CD4-positive, alpha-beta T cell treated with Interleukin-12 subunit alpha and Interleukin-12 subunit beta, for 1 hour (primary cell): Measurements from ENCODE around the gene TTBK2.
A peak's percentile ranks its signal among the peaks of the same experiment; 100 is the strongest.

ENCODE experiments used
- DNase-seq: peaks from one replicate; pipeline ENCODE4 v3.0.0-alpha.2; 2020

The TTBK2 gene

GRCh38 chr15:42724276-42724675 is 196.3 kb downstream of the TTBK2 start:
- DNase-seq, result no peak

DNA sequence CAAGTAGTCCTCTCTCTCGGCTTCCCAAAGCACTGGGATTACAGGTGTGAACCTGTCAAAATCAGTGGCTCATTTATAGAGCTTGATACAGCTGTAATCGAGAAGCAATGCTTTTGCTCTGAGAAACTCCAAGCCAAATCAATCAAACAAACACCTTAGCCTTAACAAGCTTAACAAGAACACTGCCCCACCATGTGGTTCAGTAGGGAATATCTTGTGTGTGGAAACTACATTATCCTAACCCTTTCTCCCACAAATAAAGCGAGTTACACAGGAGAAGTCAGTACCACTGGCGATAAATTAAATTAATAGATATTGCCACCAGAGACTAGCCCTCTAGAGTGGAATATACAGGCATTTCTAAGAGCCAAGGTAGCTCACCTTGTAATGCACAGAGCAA is 197.5 kb downstream of the TTBK2 start:
- no peak for DNase-seq

GRCh38 chr15:42721916-42722315 is 198.7 kb downstream of the TTBK2 start:
- DNase-seq, result no peak

DNA sequence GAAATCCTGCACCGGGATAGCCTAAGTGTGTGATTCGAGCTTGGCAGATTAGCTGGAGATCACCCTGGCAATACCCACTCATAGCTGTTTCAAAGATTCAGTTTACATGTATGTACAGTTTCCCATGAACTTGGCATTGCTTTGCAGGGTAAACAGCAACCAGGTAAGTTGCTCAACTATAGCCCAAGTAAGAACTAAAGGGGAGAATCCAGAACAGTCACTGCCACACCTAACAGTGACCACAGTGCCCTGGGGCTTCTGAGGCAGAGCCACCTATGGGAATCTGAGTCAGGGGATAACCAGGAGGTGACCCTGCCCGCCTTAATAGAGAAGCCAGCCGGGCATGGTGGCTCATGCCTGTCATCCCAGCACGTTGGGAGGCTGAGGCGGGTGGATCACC is 199.6 kb downstream of the TTBK2 start:
- DNase-seq, result no peak

- DNase-seq, result no peak
Measured at GRCh38 chr15:42720071-42720470, 200.5 kb downstream of the TTBK2 start.

- DNase-seq, result no peak
Measured at GRCh38 chr15:42719043-42719442, 201.5 kb downstream of the TTBK2 start.

DNA sequence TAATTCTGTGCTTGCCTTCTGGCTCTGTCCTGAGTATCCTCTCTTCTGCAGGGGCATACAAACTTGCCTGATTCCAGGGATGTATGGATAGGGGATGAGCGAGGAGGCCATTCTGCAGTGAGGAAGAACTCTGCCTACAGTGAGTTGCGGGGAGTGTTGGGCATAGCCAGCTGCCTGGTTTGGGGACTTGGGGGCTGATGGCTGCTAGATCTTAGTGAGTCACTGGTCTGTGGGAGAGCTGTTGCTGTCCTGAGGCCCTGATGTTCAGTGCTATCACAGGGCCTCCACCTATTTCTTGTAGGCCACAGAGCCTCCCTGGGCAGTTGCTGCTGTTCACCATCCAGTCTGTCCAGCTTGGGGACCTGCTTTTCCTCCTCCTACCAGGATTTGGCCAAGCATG is 204.0 kb downstream of the TTBK2 start:
- DNase-seq, result no peak

- no peak for DNase-seq
Measured at GRCh38 chr15:42716125-42716524, 204.5 kb downstream of the TTBK2 start.

GRCh38 chr15:42712584-42712983 is 208.0 kb downstream of the TTBK2 start:
- DNase-seq, result no peak

- DNase-seq, result no peak
Measured at GRCh38 chr15:42711746-42712145, 208.8 kb downstream of the TTBK2 start.

GRCh38 chr15:42710662-42711061 is 209.9 kb downstream of the TTBK2 start:
- DNase-seq, result no peak

- DNase-seq, result no peak
Measured at GRCh38 chr15:42707873-42708544, 212.6 kb downstream of the TTBK2 start.

DNA sequence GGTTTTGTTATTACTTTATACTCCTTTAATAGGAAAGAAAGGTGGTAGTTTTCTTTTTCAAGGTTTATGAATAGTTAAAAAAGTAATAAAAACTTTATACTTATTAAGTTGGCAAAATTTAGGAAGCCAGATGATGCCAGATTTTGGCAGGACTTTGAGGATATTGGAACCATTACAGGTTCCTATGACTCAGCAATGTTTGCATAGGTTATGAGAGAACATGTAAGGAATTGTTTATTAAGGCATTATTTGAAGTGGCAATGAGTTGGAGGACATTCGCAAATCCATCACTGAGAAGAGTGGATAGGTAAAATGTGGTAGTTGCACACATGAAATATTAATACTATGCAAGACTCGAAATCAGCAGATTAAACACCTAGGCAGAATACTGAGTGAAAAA is 213.5 kb downstream of the TTBK2 start:
- DNase-seq, result no peak

DNA sequence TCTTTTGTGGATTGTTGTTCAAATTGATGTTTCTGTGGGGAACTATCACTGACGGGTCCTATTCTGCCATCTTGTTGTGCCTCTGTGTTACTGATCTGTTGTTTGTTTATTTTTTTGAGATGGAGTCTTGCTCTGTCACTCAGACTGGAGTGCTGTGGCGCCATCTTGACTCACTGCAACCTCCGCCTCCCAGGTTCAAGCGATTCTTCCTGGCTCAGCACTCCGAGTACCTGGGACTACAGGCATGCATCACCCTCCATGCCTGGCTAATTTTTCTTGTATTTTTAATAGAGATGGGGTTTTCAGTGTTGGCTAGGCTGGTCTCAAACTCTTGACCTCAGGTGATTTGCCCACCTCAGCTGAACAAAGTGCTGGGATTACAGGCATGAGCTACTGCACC is 215.2 kb downstream of the TTBK2 start:
- DNase-seq, result no peak

DNA sequence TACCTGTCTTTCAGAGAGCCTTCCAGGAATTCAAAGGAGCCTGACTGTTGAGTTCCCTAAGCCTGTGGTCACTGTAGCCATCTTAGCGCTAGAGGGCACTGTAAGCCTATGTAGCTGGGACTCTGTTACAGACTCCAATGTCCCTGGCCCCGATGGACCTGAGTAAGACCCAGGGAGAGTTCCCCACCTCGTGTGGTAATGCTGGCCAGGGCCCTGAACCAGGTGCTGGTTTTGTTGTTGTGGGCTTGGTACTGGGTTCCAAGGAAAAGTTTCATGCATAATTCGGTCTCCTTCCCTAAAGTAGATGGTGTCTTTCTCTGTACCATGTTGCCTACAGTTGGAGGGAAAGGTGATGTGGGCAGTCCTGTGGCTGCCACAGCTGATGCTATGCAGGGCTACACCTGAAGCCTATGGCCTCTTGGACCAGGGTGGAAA is 216.1 kb downstream of the TTBK2 start:
- DNase-seq, result peak; percentile 69

GRCh38 chr15:42696626-42697025 is 224.0 kb downstream of the TTBK2 start:
- no peak for DNase-seq

GRCh38 chr15:42695527-42696071 is 225.0 kb downstream of the TTBK2 start:
- no peak for DNase-seq

GRCh38 chr15:42694398-42694797 is 226.2 kb downstream of the TTBK2 start:
- DNase-seq, result no peak

GRCh38 chr15:42693942-42694341 is 226.6 kb downstream of the TTBK2 start:
- no peak for DNase-seq

DNA sequence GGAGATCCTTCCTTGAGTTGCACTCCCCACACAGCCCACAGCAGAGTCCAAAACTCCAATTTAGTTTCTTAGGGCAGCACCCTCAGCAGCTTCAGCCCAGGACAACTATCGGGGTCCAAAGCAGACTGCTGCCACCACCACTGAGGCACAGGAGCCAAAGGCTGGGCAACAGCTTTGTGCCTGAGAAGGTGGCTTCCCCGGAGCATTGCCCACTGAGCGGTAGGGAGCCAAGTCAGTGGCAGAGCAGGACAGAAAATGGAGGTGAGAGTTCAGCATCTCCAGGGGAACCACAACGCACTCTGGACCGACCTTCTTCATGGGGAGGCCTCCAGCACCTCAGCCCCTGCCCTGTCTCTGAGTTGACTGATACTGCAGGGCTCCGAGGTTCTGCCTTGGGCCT is 227.1 kb downstream of the TTBK2 start:
- no peak for DNase-seq

DNA sequence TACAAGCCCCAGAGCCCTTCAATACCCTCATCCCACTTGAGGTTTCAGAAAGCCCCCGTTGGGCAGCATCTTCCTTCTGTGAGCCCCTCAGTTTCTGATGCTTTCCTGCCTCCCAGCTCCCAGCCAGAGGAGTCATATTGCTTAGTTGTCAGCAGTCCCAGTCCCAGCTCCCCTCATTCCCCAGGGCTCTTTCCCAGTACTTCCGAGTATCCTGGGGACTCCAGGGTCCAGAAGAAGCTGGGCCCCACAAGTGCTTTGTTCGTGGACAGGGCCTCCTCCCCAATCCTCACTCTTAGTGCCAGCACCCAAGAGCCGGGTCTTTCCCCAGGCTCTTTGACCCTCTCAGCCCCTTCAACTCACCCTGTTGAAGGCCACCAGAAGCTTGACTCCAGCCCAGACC is 227.6 kb downstream of the TTBK2 start:
- no peak for DNase-seq

GRCh38 chr15:42692536-42692935 is 228.0 kb downstream of the TTBK2 start:
- no peak for DNase-seq

DNA sequence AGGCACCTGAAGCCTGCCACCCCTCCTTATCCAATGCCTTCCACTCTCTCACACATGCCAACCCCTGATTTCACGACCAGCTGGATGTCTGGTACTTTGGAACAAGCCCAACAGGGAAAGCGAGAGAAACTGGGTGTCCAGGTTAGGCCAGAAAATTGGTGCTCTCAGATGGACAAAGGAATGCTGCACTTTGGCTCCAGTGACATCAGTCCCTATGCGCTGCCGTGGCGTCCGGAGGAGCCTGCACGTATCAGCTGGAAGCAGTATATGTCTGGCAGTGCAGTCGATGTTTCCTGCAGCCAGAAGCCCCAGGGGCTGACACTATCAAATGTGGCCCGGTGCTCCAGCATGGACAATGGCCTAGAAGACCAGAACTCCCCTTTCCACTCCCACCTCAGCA is 228.8 kb downstream of the TTBK2 start:
- DNase-seq, result no peak

GRCh38 chr15:42691308-42691707 is 229.3 kb downstream of the TTBK2 start:
- no peak for DNase-seq
